Caco-2 (cell line): Measurements from ENCODE around the gene CIZ1. TPM values are rescaled to one million over a fixed set of nuclear protein-coding genes. Genes with fewer than 3 reads are reported as not detected.

ENCODE experiments used
- BruUV-seq: library from RNA; stranded (reverse); fragments of 400-500 nt; replicated peaks from 2 replicates; lab custom pipeline; 2021; lab: Mats Ljungman, UMichigan
- CTCF ChIA-PET: fragments of 300-600 bp; sonication (Branson Sonifier 250); formaldehyde crosslinking; loops from one replicate; lab custom pipeline; 2022; ENCODE audit warnings: antibody characterized with exemption; lab: Charles Lee
- POLR2A ChIA-PET: fragments of 300-600 bp; sonication (Branson Sonifier 250); formaldehyde crosslinking; loops from one replicate; lab custom pipeline; 2022; ENCODE audit warnings: antibody characterized with exemption; lab: Charles Lee
- DNase-seq, 2 experiments: peaks; one replicate each; pipeline versions ENCODE4 v3.0.0 to v3.0.0-alpha.2; 2020 to 2022
- H3K27me3 ChIP-seq: replicated peaks from 2 replicates; pipeline ENCODE4 v1.6.0; 2011; ENCODE audit warnings: low read length; ENCODE audit not compliant: control insufficient read depth, insufficient read depth
- H3K36me3 ChIP-seq: 2 replicates; pipeline ENCODE4 v1.5.1; 2011; ENCODE audit warnings: low read length; ENCODE audit not compliant: control insufficient read depth, insufficient read depth
- H3K4me1 ChIP-seq: fragments of 250-450 bp; sonication (Bioruptor Pico); 2 replicates; pipeline ENCODE4 v1.5.1; 2020; ENCODE audit warnings: mild to moderate bottlenecking
- H3K4me3 ChIP-seq: 2 replicates; pipeline ENCODE4 v1.5.1; 2011; ENCODE audit warnings: low read depth, mild to moderate bottlenecking, control low read depth, low read length
- H3K9me3 ChIP-seq: fragments of 250-450 bp; sonication (Bioruptor Pico); 2 replicates; pipeline ENCODE4 v1.5.1; 2020; ENCODE audit warnings: mild to moderate bottlenecking, moderate library complexity
- H3K27ac Mint-ChIP-seq: one replicate; pipeline ENCODE4 v1.8.0; 2022; ENCODE audit warnings: mixed read lengths; ENCODE audit not compliant: unreplicated experiment
- H3K27me3 Mint-ChIP-seq: one replicate; pipeline ENCODE4 v1.8.0; 2022; ENCODE audit warnings: mixed read lengths; ENCODE audit not compliant: insufficient read depth, unreplicated experiment
- H3K36me3 Mint-ChIP-seq: one replicate; pipeline ENCODE4 v1.8.0; 2022; ENCODE audit warnings: mild to moderate bottlenecking, mixed read lengths; ENCODE audit not compliant: insufficient read depth, unreplicated experiment
- H3K4me1 Mint-ChIP-seq: one replicate; pipeline ENCODE4 v1.8.0; 2022; ENCODE audit warnings: low read depth, mixed read lengths; ENCODE audit not compliant: unreplicated experiment
- H3K4me3 Mint-ChIP-seq: one replicate; pipeline ENCODE4 v1.8.0; 2022; ENCODE audit warnings: mild to moderate bottlenecking, moderate library complexity, mixed read lengths; ENCODE audit not compliant: unreplicated experiment
- H3K9me3 Mint-ChIP-seq: one replicate; pipeline ENCODE4 v1.8.0; 2022; ENCODE audit warnings: mixed read lengths; ENCODE audit not compliant: unreplicated experiment
- CTCF ChIP-seq, 2 experiments: fragments of 200-600 bp in 1 of 2; IDR thresholded peaks; 1 replicate in 1 of 2; 2 replicates in 1 of 2; pipeline versions ENCODE4 v1.5.1 to v1.8.0; 2011 to 2022; ENCODE audit warnings: antibody characterized with exemption in 1 of 2, control low read depth in 1 of 2, inconsistent platforms in 1 of 2, low read depth in 1 of 2, low read length in 1 of 2, mild to moderate bottlenecking in 1 of 2, moderate library complexity in 1 of 2; ENCODE audit not compliant: insufficient read depth in 1 of 2, severe bottlenecking in 1 of 2, unreplicated experiment in 1 of 2
- intact Hi-C: fragments of 100-400 bp; cut with micrococcal nuclease; formaldehyde crosslinking; loops from one replicate; pipeline ENCODE4 v1.10.0; 2022; ENCODE audit not compliant: unreplicated experiment
- total RNA-seq: library from RNA; stranded (reverse); gene quantifications from 2 replicates; pipeline ENCODE4 v1.2.3, GENCODE V29; 2022

CIZ1 gene
- total RNA-seq, 1 experiment from 2014 or later, result 187 TPM

GRCh38 chr9:128121924-128122808, 69.2 kb downstream of the CIZ1 start:
- no peak for TF ChIP-seq CTCF (IDR thresholded peaks at IDR 0.05; ENCODE audit: insufficient read depth in 1 of 2, low read depth in 1 of 2, low read length in 1 of 2, severe bottlenecking in 1 of 2, unreplicated experiment in 1 of 2)
- no TSS peak for BruUV-seq
- Histone ChIP-seq H3K36me3 (peaks cover 4% of the 10 kb centered on the region; the same call in 1 of the 2 replicates), H3K4me1 (peaks cover 9% of the 10 kb centered on the region; the same call in 1 of the 2 replicates), H3K9me3 (no peaks in the 10 kb centered on the region), H3K27me3 (no peaks in the 10 kb centered on the region), H3K4me3 (no peak overlapping the region)
- intact Hi-C loops, result no loop called here
- Mint-ChIP-seq H3K9me3 (no peaks in the 10 kb centered on the region), H3K4me1 (no peaks in the 10 kb centered on the region), H3K4me3 (no peak overlapping the region), H3K27me3 (no peaks in the 10 kb centered on the region), H3K36me3 (peaks cover 46% of the 10 kb centered on the region), H3K27ac (no peak overlapping the region)
- ChIA-PET CTCF (interaction anchor here (0.6 kb wide), 1 partner anchor 143 kb away, joined by 3 read pairs; no protein-coding TSS in a partner anchor), POLR2A (no interaction called here)
- peak in 1 of 2 experiments; percentile 33 for DNase-seq

- no peak overlapping the region for H3K4me3 Mint-ChIP-seq
- peaks cover 46% of the 10 kb centered on the region for H3K36me3 Mint-ChIP-seq
- Histone ChIP-seq H3K36me3 (peaks cover 4% of the 10 kb centered on the region; the same call in 1 of the 2 replicates), H3K4me1 (peaks cover 14% of the 10 kb centered on the region; the same call in 1 of the 2 replicates), H3K9me3 (no peaks in the 10 kb centered on the region), H3K4me3 (no peak overlapping the region), H3K27me3 (no peaks in the 10 kb centered on the region)
- no peak for TF ChIP-seq CTCF (IDR thresholded peaks at IDR 0.05; ENCODE audit: insufficient read depth in 1 of 2, low read depth in 1 of 2, low read length in 1 of 2, severe bottlenecking in 1 of 2, unreplicated experiment in 1 of 2)
- CTCF ChIA-PET, result no interaction called here
- H3K27ac Mint-ChIP-seq, result no peak overlapping the region
- H3K9me3 Mint-ChIP-seq, result no peaks in the 10 kb centered on the region
- H3K27me3 Mint-ChIP-seq, result no peaks in the 10 kb centered on the region
- POLR2A ChIA-PET, result no interaction called here
- peaks cover under 1% of the 10 kb centered on the region for H3K4me1 Mint-ChIP-seq
- BruUV-seq, result no TSS peak
- no peak for DNase-seq
- intact Hi-C loops, result no loop called here
Measured at GRCh38 chr9:128121466-128121810, 69.9 kb downstream of the CIZ1 start.

GRCh38 chr9:128120741-128121465, 70.5 kb downstream of the CIZ1 start:
- Mint-ChIP-seq H3K27ac (no peak overlapping the region), H3K4me3 (no peak overlapping the region), H3K36me3 (peaks cover 46% of the 10 kb centered on the region), H3K9me3 (no peaks in the 10 kb centered on the region), H3K27me3 (no peaks in the 10 kb centered on the region), H3K4me1 (peaks cover 4% of the 10 kb centered on the region)
- ChIA-PET CTCF (no interaction called here), POLR2A (no interaction called here)
- Histone ChIP-seq H3K4me3 (no peak overlapping the region), H3K9me3 (no peaks in the 10 kb centered on the region), H3K4me1 (peaks cover 11% of the 10 kb centered on the region), H3K36me3 (peaks cover 4% of the 10 kb centered on the region; the same call in 1 of the 2 replicates), H3K27me3 (no peaks in the 10 kb centered on the region)
- intact Hi-C loops, result no loop called here
- no TSS peak for BruUV-seq
- DNase-seq, result peak in 1 of 2 experiments; percentile 35
- TF ChIP-seq CTCF (IDR thresholded peaks at IDR 0.05; ENCODE audit: insufficient read depth in 1 of 2, low read depth in 1 of 2, low read length in 1 of 2, severe bottlenecking in 1 of 2, unreplicated experiment in 1 of 2), result no peak
